HG03457 (cell line): ENCODE data around the gene SLC9A9.
"Not testable (repeated sequence)": the region's sequence is repeated elsewhere in the genome, so short reads cannot be mapped to it uniquely, and the experiment has no call there.

Experiments used
- ATAC-seq: cut with Tn5 transposase; IDR thresholded peaks from one replicate; pipeline ENCODE4 v1.9.1; 2021; ENCODE audit warnings: moderate number of reproducible peaks; ENCODE audit not compliant: unreplicated experiment

SLC9A9 gene

DNA sequence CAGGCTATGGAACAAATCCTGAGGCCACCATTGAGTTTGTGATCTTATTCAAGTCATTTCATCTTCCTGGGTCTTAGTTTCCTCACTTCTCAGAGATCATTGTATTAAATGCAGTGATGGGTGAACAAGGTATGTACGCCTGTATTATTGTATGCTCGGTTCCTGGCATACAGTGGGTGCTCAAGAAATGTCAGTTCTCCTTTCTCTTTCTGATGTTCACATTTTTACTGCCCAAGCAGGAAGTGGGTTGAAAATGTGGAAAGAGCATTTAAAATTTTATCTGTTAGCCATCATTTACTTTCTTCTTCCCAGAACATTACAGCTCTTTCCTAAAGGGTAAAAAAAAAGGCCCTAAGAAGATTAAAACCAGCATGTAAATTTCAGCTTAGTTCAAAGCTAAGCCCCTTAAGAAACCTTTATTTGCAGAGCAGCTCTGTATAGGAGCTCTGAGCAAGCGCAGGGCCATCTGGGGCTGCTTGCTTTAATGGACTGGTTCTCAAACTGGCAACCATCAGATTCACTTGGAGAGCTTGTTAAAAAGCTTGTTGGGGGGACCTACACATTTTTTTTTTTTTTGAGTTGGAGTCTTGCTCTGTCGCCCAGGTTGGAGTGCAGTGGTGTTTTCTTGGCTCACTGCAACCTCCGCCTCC lies 549.3 kb downstream of the SLC9A9 start:
- no peak for ATAC-seq

GRCh38 chr3:143298380-143298779 lies 549.9 kb downstream of the SLC9A9 start:
- ATAC-seq = no peak

GRCh38 chr3:143295201-143296080 lies 552.8 kb downstream of the SLC9A9 start:
- ATAC-seq = no peak

- ATAC-seq = no peak
These were observed 554.1 kb downstream of the SLC9A9 start for GRCh38 chr3:143294188-143294587.

- ATAC-seq = no peak
These were observed 556.3 kb downstream of the SLC9A9 start for GRCh38 chr3:143291836-143292447.

- ATAC-seq = no peak
These were observed 559.3 kb downstream of the SLC9A9 start for GRCh38 chr3:143288944-143289343.

DNA sequence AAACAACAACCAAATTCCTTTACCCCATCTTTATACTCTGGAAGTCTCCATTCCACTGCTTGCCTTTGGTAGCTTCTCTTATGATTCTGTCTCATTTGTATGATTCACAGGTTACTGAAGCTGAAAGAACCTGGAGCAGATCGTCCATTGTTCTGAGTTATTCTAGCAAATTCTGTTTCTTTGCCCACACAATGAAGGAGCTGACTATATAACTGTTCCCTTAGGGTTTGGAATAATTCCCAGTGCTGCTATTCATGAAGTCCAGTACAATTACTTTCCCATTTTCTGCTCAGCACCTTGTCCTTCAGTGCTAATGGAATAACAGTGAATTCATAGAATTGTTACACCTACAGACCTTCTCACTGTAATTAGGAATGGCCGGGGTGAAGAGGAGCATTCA lies 560.9 kb downstream of the SLC9A9 start:
- ATAC-seq = no peak

DNA sequence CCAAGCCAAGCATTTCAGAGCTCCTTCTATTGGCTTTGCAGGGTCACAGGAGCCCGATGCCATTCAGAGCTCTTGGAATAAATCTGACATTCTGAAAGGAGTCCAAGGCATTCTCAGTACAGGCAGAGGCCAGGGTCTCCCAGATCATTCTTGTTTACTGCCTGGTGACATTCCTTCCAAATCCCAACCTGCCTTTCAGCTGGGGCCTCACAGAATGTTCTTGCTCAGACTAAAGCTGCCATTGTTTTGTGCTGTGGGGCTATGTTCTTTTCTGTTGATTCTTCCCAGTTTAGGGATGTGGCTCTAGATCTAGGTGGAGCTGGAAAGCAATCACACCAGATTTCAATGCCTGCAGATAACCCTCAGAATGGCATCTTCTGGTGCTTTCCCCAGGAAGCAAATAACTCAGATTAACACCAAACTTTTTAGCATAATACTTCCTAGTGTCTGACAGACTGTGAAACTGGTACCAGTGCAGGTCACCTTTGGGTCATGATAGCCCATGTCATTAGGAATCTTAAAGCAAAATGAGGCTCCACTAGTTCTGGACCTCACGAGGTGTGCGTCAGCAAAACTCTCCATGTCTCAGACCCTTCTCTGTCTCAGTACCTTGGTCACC lies 561.8 kb downstream of the SLC9A9 start:
- no peak for ATAC-seq

DNA sequence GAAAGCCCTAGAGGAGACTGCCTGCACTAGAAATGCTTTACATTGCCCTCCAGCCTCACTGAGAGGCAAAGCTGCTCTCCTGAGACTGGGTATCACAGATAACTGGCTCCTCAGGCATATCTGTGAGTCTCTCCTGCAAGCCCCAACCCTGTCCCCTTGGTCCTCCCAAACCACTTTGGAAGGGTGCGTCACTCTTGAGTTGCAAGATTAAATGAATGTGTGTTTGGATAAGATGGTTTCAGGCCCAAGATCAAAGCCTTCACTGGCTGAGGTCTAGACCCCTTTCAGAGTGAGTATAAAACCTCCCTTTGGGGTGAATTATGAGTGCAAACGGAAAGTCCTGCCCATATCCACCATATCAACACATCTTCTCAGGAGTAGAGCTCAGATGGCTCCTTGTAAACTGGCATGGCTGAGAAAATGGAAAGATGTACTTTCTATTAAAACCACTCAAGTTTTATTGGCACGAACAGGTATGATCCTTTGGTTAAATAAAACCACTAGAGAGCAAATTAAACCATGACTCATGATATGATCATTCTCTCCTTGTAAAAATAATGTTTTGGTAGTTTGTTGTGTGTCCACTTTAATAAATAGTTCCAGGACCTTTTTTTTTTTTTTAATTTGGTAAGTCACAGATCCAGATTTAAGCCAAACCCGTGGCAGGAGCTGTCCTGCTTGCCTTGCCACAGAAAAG lies 564.7 kb downstream of the SLC9A9 start:
- no peak for ATAC-seq

GRCh38 chr3:143280984-143281383 lies 567.3 kb downstream of the SLC9A9 start:
- no peak for ATAC-seq

DNA sequence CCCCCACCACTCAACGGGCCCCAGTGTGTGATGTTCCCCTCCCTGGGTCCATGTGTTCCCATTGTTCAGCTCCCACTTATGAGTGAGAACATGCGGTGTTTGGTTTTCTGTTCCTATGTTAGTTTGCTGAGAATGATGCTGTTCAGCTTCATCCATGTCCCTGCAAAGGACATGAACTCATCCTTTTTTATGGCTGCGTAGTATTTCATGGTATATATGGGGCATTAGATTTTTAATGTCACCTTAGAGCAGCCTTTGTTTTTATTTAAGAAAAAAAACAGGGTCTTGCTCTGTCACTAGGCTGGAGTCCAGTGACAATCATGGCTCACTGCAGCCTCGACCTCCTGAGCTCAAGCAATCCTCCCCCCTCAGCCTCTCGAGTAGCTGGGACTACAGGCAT lies 568.7 kb downstream of the SLC9A9 start:
- ATAC-seq = not testable (repeated sequence)

DNA sequence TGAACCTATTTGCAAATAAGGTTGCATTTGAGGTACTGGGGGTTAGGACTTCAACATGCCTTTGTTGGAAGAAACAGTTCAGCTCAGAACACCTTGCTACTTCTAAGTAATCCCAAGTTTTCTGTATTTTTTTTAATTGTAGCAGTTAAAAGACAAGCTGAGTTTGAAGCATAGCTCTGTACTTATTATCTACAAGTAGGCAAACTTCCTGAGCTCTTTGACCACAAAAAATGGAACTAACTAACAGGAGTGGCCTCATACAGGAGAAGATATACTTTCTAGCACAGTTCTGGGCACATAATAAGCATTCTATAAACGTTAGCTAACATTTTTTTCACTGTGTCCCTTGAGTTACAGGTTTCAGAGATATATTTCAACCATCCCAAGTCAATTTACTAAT lies 569.5 kb downstream of the SLC9A9 start:
- ATAC-seq = no peak

DNA sequence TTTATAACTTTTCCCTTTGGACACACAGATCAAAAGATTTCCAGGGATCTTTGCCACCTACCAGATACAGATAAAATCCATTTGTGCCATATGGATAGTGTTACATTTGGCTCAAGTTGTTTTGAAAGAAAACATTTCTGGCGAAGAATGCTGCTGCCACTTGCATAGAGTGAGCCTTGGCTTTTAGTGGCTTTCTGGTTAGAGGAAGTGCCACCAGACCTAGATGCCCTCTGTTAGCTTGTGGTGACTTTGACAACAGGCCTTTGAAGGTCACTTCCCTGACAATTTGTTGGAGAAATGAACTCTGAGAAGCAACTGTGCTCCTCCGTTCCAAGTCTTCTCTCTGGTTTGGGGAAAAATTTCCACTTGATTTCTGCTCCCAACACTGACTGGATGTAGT lies 570.7 kb downstream of the SLC9A9 start:
- ATAC-seq = no peak

DNA sequence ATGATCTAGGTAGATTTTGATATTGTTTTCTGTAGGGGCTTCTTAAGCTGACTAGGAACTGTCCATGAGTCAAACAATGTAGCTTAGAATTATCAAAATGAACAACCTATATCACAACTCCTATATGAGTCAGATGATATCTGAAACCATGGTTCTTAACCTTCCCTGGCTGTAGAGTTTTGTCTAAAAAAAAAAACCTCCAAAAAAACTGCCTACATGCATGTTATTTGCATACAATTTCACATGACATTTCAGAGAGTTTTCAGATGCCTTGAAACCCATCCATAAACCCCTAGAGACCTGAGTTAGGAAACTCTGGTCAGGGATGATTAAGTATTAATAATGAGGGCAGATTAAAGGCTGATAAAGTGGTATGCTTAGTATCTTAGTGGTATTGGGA lies 571.7 kb downstream of the SLC9A9 start:
- peak; percentile 60 for ATAC-seq

GRCh38 chr3:143273975-143274690 lies 574.1 kb downstream of the SLC9A9 start:
- no peak for ATAC-seq

DNA sequence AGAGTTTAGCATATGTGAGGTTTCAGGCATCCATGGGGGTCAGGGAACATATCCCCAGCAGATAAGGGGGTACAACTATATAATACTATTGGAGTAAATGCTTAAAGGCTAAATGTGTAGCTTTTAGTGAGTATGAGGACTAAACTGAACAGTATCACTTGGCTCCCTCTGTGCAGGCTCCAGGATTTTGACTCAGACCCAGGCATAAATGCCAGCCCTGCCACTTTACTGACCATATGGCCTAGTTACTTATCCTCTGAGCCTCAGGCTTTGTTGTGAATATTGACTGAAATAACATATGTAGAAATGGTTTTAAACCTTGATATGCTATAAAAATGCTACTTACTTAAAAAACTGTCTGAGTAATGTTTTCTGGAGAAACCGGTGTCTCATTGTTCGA lies 577.1 kb downstream of the SLC9A9 start:
- ATAC-seq = no peak

- no peak for ATAC-seq
These were observed 578.5 kb downstream of the SLC9A9 start for GRCh38 chr3:143269741-143270140.

DNA sequence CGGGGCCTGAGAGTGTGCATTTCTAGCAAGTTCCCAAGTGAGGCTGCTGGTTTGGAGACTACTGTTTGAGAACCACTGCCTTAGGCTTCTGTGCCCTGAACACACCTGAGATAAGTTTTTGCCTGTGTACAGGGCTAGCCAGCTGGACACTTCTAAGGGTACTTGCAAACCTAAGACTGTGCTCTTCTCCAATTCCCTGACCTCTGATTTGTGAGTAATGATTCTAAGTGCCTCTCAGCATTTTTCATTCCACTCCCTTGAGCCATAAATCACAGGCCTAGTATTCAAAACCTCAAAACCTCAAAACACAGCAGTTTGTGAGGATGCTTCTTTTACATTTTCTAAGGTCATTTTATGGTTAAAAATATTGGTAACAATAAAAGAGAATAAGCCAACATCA lies 580.3 kb downstream of the SLC9A9 start:
- ATAC-seq = no peak

DNA sequence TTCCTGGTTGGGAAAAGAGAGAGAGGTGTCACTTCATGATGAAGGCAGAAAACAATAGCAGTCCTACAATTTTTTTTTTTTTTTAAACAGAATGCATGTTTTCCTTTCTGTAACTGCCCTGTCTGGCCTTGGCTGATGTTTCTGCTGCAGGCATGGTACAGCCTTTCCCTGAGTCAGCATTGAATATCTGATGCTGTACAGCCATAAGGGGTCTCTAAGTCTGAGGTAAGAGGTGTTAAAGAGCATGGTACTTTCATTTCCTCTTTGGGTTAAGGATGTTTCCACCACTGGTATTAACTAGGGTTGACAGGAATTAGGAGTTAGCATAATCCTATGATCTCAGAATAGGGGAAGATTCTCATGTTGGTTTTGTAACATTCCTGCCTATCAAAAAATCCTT lies 581.3 kb downstream of the SLC9A9 start:
- no peak for ATAC-seq

GRCh38 chr3:143266511-143266910 lies 581.8 kb downstream of the SLC9A9 start:
- ATAC-seq = no peak
